Measurements from ENCODE around the gene NSMF. TPM values are rescaled to one million over a fixed set of nuclear protein-coding genes. Genes with fewer than 3 reads are reported as not detected.

NSMF gene
- total and polyA plus RNA-seq, 2 of the 8 experiments (the other 6 are each of a cell fraction or from before 2014, with no cell fraction given): 56.7 to 65.1 TPM

DNA sequence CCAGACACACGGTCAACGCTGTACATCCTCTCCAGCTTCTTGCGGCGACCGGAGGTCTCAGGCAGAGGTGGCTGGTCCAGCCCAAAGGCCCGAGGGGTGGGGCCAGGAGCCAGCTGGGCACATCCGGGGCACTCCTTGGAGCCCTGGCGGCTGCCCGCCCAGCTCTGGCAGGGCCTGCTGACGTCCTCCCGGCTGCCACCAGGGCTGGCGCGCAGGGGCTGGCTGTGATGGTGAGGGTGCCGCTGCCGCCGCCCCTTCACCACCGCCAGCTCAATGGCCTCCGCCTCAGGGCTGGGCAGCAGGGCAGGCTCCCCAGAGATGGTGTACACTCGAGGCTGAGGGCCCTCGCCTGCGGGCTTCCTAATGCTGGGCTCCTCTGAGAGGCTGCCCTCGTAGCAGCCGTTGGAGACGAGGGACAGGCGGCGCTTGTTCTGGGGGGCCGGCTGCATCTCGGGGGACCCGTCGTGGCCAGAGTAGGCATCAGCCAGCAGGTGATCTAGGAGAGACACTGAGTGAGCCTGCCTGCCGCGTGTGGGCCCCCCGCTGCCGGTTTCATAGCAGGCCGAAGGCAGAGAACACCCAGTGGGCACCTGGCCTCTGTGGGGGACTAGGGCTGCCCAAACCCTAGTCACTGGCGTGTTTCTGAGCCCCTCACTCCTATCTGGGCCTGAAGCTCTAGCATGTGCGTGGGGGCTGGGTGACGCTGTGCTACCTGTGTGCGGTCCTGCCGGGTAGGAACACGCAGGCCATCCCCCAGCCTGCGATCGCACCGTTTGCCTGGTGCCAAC lies 1.5 kb downstream of the NSMF start:
- no peak overlapping the region for H3K56ac ChIP-seq (replicated peaks; ENCODE audit: insufficient read length, low read depth, low read length)
- H3K4me2 ChIP-seq (ENCODE audit: insufficient read depth in 1 of 2, low read depth in 2 of 2, low read length in 2 of 2): peak overlapping the region; percentile 75 to 93
- WGBS, 2 experiments (ENCODE audit: extremely low coverage in 1 of 2, insufficient coverage in 1 of 2, insufficient read length in 1 of 2, insufficient replicate concordance in 2 of 2, low coverage in 1 of 2, low lambda C conversion rate in 2 of 2, missing lambda C conversion rate in 1 of 2): 92% methylated on average over 39 of the region's 44 CpGs; no CpG with 5 or more reads in 1 of the 2 experiments
- H3K36me3 ChIP-seq (ENCODE audit: control insufficient read depth in 2 of 4, insufficient read depth in 4 of 4, low read length in 3 of 4): peaks cover 0 to 14% (median 7%) of the 10 kb centered on the region in 4 experiments; a peak in 6 of 8 replicates
- H3K14ac ChIP-seq (ENCODE audit: insufficient read length): no peak overlapping the region
- peak overlapping the region; percentile 25; the same call in 1 of the 2 replicates for H4K8ac ChIP-seq (ENCODE audit: extremely low read depth, insufficient read depth, low read length)
- no peak overlapping the region for H2AFZ ChIP-seq (ENCODE audit: low read length)
- H2BK120ac ChIP-seq (replicated peaks; ENCODE audit: low read depth, low read length): no peak overlapping the region
- no peak overlapping the region for H2BK15ac ChIP-seq (ENCODE audit: low read length)
- 0 out of 2 replicates have a peak overlapping the region, but pooled peaks have one; percentile 9 for H2BK12ac ChIP-seq (ENCODE audit: low read depth, low read length)
- no peak overlapping the region for H3K9ac ChIP-seq (replicated peaks in 1 of 4; ENCODE audit: extremely low read depth in 1 of 4, low read depth in 3 of 4, low read length in 3 of 4)
- no peak overlapping the region for H3K18ac ChIP-seq (ENCODE audit: extremely low read depth, low read length)
- peaks cover 0 to 15% (median 9%) of the 10 kb centered on the region in 4 experiments; a peak in 5 of 7 replicates for H3K27me3 ChIP-seq (replicated peaks in 1 of 4; ENCODE audit: control insufficient read depth in 3 of 4, extremely low read depth in 1 of 4, insufficient read depth in 3 of 4, low read length in 3 of 4)
- H2BK5ac ChIP-seq (ENCODE audit: low read depth, low read length): no peak overlapping the region
- H3K23me2 ChIP-seq (ENCODE audit: low read depth, low read length): peaks cover 15% of the 10 kb centered on the region; the same call in 1 of the 2 replicates
- DNase-seq (ENCODE audit: low read depth in 1 of 2, low spot score in 2 of 2): no peak
- H4K91ac ChIP-seq (replicated peaks; ENCODE audit: insufficient read length, low read length): no peak overlapping the region
- ChIA-PET POLR2A (ENCODE audit: partially characterized antibody) (no interaction called here), CTCF (ENCODE audit: partially characterized antibody) (interaction anchor here (0.7 to 1.3 kb wide), 3 partner anchors 14 to 155 kb away, joined by 3 to 4 read pairs (median 3); partner anchors contain the start of gene NRARP)
- H4K20me1 ChIP-seq (replicated peaks in 1 of 2; ENCODE audit: control insufficient read depth in 1 of 2, insufficient read depth in 2 of 2, low read length in 2 of 2): peaks cover 0 to 11% of the 10 kb centered on the region in 2 experiments
- H3K79me2 ChIP-seq (ENCODE audit: control insufficient read depth in 1 of 2, insufficient read depth in 2 of 2, low read length in 2 of 2): no peaks in the 10 kb centered on the region; a peak in 1 of 4 replicates
- H3K4me3 ChIP-seq (ENCODE audit: extremely low read depth in 1 of 4, insufficient read depth in 2 of 4, low read depth in 3 of 4, low read length in 4 of 4): peak overlapping the region in 3 of 4 experiments; percentile 43 to 89 (median 60); a peak in 3 of 8 replicates
- H2BK20ac ChIP-seq (ENCODE audit: low read length): no peak overlapping the region
- no peak overlapping the region for H3K4ac ChIP-seq (replicated peaks; ENCODE audit: insufficient read length, low read depth, low read length)
- H3K79me1 ChIP-seq (ENCODE audit: low read depth, low read length): peaks cover 3% of the 10 kb centered on the region; the same call in 1 of the 2 replicates
- no peak overlapping the region for H2AK5ac ChIP-seq (ENCODE audit: low read depth, low read length)
- no peak overlapping the region for H3K23ac ChIP-seq (ENCODE audit: insufficient read length)
- no peak overlapping the region for H3K27ac ChIP-seq (ENCODE audit: low read depth, low read length)
- FAIRE-seq: no peak
- H3K9me3 ChIP-seq (ENCODE audit: insufficient read depth in 2 of 2, low read depth in 1 of 2, low read length in 1 of 2): no peaks in the 10 kb centered on the region; a peak in 1 of 4 replicates
- H3K4me1 ChIP-seq (replicated peaks in 1 of 4; ENCODE audit: control insufficient read depth in 3 of 4, insufficient read depth in 4 of 4, low read length in 3 of 4): peaks cover 0 to 30% (median 22%) of the 10 kb centered on the region in 4 experiments; a peak in 6 of 7 replicates
- no peak overlapping the region for H4K5ac ChIP-seq (ENCODE audit: insufficient read length, low read depth, low read length)
- TF ChIP-seq EZH2 (IDR thresholded peaks at IDR 0.05; ENCODE audit: low read depth, low read length, severe bottlenecking) (no peak), HDAC6 (IDR thresholded peaks at IDR 0.05; ENCODE audit: low read depth, low read length) (no peak), RXRA (IDR thresholded peaks at IDR 0.05; ENCODE audit: insufficient read depth, low read depth, low read length) (no peak), YY1 (IDR thresholded peaks at IDR 0.05; ENCODE audit: low read depth, low read length) (no peak), RFX5 (IDR thresholded peaks at IDR 0.05; ENCODE audit: borderline replicate concordance, low read depth, low read length) (no peak), POLR2AphosphoS5 (IDR thresholded peaks at IDR 0.05; ENCODE audit: low read depth, low read length) (no peak), BRCA1 (IDR thresholded peaks at IDR 0.05; ENCODE audit: low read depth, low read length) (no peak), KDM1A (IDR thresholded peaks at IDR 0.05; ENCODE audit: borderline replicate concordance, low read length) (no peak), SIX5 (IDR thresholded peaks at IDR 0.05; ENCODE audit: low read depth, low read length) (no peak), GABPA (IDR thresholded peaks at IDR 0.05; ENCODE audit: borderline replicate concordance, insufficient read depth, low read length) (no peak), JUN (IDR thresholded peaks at IDR 0.05; ENCODE audit: low read depth, low read length) (no peak)

Measured in H1 (cell line).